RWPE1 (cell line): ENCODE data around the gene KHK.
"Not testable (repeated sequence)": the region's sequence is repeated elsewhere in the genome, so short reads cannot be mapped to it uniquely, and the experiment has no call there.

Experiments
- CTCF ChIA-PET: fragments of 350-600 bp; sonication (Branson Sonifier 250); formaldehyde crosslinking; extraction: SDS; loops from one replicate; lab custom pipeline; 2021; lab: Yijun Ruan, JAX
- POLR2A ChIA-PET: fragments of 400-600 bp; formaldehyde crosslinking; extraction: SDS; loops from one replicate; lab custom pipeline; 2020; ENCODE audit warnings: antibody characterized with exemption; ENCODE audit not compliant: low non-redundant PET; lab: Yijun Ruan, JAX
- DNase-seq: peaks from one replicate; pipeline ENCODE4 v3.0.0; 2012; ENCODE audit warnings: low spot score
- H3K27ac ChIP-seq: fragments of 450-650 bp; 2 replicates; pipeline ENCODE4 v1.5.1; 2017
- CTCF ChIP-seq: fragments of 450-650 bp; conservative IDR thresholded peaks from 2 replicates; pipeline ENCODE4 v1.5.1; 2017; ENCODE audit warnings: low read depth, mild to moderate bottlenecking

Gene KHK

GRCh38 chr2:27073782-27074181, 12.8 kb upstream of the KHK start:
- CTCF ChIA-PET: interaction anchor here (0.6 kb wide), 2 partner anchors 11 to 160 kb away, joined by 3 read pairs; no protein-coding TSS in a partner anchor
- TF ChIP-seq CTCF: no peak
- POLR2A ChIA-PET: no interaction called here
- no peak overlapping the region for H3K27ac ChIP-seq
- DNase-seq: no peak

GRCh38 chr2:27074738-27075565, 11.6 kb upstream of the KHK start:
- no peak for DNase-seq
- POLR2A ChIA-PET: no interaction called here
- TF ChIP-seq CTCF: no peak
- H3K27ac ChIP-seq: no peak overlapping the region
- CTCF ChIA-PET: interaction anchor here (0.5 kb wide), 1 partner anchor 8 kb away, joined by 5 read pairs; no protein-coding TSS in a partner anchor

- CTCF ChIA-PET, H3K27ac ChIP-seq, POLR2A ChIA-PET, DNase-seq: not testable (repeated sequence)
Measured at GRCh38 chr2:27075566-27075871, 11.1 kb upstream of the KHK start.

- ChIA-PET CTCF (no interaction called here), POLR2A (interaction anchor here (0.8 kb wide), 1 partner anchor 10 kb away, joined by 3 read pairs; the partner anchor contains the start of gene KHK)
- H3K27ac ChIP-seq: no peak overlapping the region
- no peak for DNase-seq
- no peak for TF ChIP-seq CTCF
Measured at GRCh38 chr2:27076323-27076722, 10.2 kb upstream of the KHK start.

- TF ChIP-seq CTCF: no peak
- no peak for DNase-seq
- POLR2A ChIA-PET: interaction anchor here (0.5 to 0.8 kb wide), 2 partner anchors 9 to 33 kb away, joined by 3 read pairs; partner anchors contain the start of gene KHK
- CTCF ChIA-PET: no interaction called here
- H3K27ac ChIP-seq: no peak overlapping the region
Measured at GRCh38 chr2:27077231-27077630, 9.3 kb upstream of the KHK start.

- no peak for DNase-seq
- ChIA-PET CTCF (interaction anchor here (0.6 to 1.1 kb wide), 3 partner anchors 117 to 251 kb away, joined by 3 to 4 read pairs (median 3); no protein-coding TSS in a partner anchor), POLR2A (no interaction called here)
- no peak for TF ChIP-seq CTCF
- H3K27ac ChIP-seq: no peak within 1 kb of the TSS
Measured at GRCh38 chr2:27078267-27079194, 8.0 kb upstream of the KHK start, which contains the start of gene EMILIN1. Gene EMILIN1, plus strand, starts transcription at chr2:27078615. Its CDS starts 451 bp downstream, at chr2:27079066.
